SKM-1 (cell line): ENCODE data around the gene RPL21.
"Not testable (repeated sequence)": the region's sequence is repeated elsewhere in the genome, so short reads cannot be mapped to it uniquely, and the experiment has no call there.

Source experiments
- DNase-seq: peaks from one replicate; lab custom pipeline; 2025; ENCODE audit not compliant: unreplicated experiment; lab: John Stamatoyannopoulos, UW

RPL21 gene

DNA sequence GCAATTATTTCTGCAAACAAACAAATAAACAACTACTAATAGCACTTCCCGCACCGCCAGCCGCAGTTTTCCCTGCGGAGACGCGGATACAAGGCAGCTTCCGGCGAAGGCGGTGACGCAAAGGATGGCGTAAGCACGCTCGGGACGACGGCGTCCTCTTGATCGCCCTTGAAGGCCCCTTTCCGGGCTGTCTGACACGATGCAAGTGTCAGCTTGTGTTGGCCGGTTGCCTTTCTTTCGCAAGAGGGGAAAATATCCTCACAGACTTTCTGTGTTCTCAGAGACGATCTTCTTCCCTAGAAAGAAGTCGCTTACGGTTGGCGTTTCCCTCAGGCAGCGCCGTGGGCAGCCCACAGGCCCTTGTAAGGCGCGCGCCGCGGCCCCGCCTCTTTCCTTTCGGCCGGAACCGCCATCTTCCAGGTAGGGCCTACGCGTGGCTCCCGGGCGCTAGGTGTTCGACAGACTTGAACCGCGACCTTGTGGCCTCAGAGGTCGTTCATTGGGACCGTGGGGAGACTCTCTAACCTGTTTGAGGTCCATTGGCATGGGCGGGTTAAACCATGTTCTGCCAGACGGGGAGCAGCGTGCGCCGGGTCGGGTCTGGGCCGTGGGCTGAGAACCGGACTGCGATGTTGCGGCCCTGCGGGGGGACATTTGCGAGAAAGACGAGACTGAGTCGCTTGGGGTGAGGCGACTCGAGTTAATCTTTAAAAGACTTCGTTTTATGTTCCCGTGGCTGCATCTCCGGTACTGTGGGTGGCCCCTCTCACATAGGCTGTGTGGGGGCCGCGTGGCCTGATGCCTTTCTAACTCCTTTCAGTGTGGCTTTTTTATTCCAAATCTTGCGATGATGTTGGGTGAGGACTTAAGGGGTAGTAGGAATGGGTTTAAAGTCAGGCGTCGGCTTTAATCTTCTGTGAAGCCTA is at the start of gene RPL21:
TSS of gene RPL21 (plus strand) at position 393 of the 926 bp plus-strand sequence. CDS start 2,219 bp downstream, outside the sequence.
- peak; percentile 84 for DNase-seq

DNA sequence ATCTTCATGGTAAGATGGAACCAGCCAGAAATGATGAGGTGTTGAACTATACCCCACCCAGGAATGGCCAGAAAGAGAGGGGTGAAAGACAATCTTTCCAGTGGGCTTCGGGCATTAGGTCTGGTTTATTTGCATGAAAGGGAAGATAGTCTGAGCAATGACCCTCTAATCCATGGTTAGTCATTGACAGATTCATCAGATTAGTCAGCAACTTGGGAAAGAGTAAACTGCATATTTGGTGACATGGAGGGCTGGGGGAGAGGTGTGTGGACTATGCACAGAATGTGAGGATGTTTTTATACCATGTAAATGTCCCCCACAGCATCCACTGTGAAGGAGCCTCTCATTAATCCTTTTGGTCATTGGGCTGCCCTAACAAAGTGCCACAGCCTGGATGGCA is 49.7 kb upstream of the RPL21 start:
- no peak for DNase-seq

DNA sequence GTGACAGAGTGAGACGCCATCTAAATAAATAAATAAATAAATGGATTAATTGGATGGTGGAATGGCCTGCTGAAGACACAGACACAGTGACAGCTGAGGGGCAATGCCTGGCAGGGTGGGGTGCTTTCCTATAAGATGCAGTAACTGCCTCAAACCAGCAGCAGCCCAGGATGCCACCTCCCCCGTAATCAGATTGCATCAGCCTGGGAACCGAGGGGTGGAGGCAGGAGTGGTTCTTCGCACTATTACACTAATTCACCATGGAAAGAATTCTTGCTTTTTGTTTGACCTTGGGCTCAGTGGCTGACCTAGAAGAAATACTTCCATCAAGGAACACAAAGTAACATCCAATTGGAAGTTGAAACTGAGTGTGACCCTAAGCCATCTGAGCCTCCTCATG is 48.2 kb upstream of the RPL21 start:
- DNase-seq: no peak

DNA sequence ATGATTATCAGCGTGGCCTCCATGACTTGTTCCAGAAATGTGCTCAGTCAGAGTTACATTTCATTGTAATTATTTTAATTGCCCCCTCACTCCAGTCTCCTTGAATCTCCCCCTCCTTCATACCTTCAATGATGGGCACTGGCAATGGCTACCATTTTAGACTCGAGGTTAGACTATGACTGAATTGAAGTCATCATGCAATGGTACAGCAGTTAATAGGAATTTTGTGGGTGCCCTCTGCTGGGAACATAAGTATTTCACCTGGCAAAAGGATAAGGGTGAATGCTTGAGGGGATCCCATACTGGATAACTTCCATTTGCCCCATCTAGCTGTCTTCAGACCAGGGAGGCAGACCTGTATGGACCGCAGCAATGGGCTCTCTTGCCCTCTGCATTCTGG is 47.5 kb upstream of the RPL21 start:
- DNase-seq: no peak

DNA sequence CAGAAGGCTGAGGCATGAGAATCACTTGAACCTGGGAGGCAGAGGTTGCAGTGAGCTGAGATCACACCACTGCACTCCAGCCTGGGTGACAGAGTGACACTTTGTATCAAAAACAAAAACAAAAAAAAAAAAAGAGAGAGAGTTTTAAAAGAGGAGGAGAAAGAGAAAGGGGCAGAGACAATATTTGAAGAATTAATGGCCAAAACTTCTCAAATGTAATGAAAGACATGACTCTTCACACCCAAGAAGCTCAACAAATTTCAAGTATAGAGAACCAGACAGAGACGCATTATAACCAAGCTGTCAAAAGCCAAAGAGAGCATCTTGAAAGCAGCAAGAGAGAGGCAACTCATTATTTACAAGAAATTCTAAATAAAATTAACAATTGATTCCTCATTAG is 42.8 kb upstream of the RPL21 start:
- no peak for DNase-seq

DNA sequence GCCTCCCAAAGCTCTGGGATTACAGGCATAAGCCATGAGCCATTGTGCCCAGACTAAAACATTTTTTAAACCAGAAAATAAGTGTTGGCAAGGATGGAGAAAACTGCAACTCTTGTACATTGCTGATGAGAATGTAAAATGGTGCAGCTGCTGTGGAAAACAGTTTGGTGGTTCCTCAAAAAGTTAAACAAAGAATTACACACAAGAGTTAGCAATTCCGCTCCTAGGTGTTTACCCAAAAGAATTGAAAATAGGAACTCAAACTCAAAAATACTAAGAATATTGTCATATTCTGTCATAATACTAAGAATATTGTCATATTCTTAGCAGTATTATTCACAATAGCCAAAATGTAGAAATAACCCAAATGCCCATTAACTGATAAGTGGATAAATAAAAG is 40.1 kb upstream of the RPL21 start:
- DNase-seq: no peak

DNA sequence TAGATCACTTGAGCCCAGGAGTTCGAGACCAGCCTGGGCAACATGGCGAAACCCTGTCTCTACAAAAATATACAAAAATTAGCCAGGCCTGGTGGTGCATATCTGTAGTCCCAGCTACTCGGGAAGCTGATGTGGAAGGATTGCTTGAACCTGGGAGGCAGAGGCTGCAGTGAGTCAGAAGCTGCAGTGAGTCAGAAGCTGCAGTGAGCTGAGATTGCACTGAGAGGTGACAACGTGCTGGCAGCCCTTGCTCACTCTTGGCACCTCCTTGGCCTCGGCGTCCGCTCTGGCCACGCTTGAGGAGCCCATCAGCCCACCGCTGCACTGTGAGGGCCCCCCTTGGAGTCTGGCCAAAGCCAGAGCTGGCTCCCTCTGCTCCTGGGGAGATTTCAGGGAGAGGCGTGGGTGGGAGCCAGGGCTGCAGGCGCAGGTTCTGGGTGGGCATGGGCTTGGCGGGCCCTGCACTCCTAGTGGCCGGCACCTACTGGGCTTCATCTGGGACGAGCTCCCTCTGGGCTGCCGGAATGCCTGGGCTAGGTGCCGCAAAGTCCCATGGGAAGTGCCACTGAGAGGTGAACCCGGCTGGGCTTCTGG is 39.5 kb upstream of the RPL21 start:
- DNase-seq: no peak

DNA sequence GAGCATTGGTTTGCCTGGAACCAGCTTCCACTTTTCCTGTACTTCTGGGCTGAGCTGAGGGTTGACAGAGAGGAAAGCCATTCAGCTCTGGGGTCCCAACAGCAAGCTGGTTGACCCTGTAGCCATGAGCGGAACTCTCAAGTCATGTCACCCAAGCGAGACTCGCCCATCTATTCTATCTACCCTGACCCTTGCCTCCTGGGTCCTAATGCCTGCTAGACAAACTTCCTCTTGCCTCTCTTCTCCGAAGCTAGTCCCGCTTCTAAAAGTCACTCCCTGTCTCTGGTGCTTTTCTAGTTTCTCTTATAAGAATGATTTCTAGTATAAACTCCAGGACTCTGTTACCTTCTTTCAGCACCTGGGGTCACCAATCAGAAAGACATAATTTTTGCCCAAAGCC is 38.0 kb upstream of the RPL21 start:
- not testable (repeated sequence) for DNase-seq

DNA sequence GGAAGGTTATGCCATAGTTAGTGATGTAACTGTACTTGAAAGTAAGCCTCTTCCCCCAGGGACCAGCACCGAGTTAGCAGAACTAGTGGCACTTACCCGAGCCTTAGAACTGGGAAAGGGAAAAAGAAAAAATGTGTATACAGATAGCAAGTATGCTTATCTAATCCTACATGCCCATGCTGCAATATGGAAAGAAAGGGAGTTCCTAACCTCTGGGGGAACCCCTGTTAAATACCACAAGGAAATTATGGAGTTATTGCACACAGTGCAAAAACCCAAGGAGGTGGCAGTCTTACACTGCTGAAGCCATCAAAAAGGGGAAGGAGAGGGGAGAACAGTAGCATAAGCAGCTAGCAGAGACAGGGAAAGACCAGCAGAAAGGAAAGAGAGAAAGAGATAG is 33.6 kb upstream of the RPL21 start:
- DNase-seq: not testable (repeated sequence)

DNA sequence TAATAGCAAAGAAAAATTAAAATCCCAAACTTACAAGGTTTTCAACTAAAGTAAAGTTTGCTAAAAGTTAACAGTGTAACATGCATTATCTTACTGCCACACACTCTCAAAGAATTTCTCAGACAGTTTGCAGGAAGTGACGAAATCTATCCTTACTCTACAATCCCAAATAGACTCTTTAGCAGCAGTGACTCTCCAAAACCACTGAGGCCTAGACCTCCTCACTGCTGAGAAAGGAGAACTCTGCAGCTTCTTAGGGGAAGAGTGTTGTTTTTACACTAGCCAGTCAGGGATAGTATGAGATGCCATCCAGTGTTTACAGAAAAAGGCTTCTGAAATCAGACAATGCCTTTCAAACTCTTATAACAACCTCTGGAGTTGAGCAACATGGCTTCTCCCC is 32.5 kb upstream of the RPL21 start:
- DNase-seq: not testable (repeated sequence)

DNA sequence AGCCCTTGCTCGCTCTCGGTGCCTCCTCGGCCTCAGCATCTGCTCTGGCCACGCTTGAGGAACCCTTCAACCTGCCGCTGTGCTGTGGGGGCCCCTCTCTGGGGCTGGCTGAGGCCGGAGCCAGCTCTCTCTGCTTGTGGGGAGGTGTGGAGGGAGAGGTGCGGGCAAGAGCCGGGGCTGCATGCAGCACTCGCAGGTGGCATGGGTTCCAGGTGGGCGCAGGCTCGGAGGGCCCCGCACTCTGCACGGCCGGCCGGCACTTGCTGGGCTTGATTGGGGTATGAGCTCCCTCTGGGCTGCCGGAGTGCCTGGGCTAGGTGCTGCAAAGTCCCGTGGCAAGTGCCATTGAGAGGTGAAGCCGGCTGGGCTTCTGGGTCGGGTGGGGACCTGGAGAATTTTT is 31.7 kb upstream of the RPL21 start:
- DNase-seq: no peak

DNA sequence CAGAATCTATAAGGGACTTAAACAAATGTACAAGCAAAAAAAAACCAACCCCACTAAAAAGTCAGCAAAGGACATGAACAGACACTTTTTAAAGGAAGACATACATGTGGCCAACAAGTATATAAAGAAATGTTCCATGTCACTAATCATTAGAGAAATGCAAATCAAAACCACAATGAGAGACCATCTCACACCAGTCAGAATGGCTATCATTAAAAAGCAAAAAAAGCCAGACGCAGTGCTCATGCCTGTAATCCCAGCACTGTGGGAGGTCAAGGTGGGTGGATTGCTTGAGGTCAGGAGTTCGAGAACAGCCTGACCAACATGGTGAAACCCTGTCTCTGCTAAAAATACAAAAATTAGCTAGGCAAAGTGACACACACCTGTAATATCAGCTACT is 29.3 kb upstream of the RPL21 start:
- not testable (repeated sequence) for DNase-seq

DNA sequence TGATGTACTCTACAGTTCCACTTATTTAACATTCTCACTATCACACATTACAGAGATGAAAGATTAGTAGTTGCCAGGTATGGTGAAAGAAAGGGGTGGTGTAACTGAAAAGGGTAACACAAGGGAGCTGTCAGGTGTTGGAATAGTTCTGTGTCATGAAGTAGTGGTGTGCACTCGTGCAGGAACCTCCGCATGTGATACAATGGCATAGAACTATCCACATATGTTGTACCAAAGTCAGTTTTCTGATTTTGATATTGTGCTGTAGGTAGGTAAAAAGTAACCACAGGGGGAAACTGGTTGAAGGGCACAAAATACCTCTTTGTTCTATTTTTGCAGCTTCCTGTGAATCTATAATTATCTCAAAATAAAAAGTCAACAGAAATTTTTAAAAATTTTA is 24.4 kb upstream of the RPL21 start:
- no peak for DNase-seq

DNA sequence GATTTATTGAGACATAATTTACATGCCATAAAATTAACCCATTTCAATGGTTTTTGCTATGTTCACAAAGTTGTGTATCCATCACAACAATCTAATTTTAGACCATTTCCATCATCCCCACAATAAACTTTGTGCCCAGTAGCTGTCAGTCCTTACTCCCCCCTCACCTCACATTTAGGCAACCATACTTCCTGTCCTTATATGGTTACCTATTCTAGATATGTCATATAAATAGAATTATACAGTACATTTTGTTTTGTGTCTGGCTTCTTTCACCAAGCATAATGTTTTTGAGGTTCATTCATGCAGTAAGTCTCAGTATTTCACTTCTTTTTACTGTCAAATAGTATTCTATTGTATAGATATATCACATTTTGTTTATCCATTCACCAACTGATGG is 23.2 kb upstream of the RPL21 start:
- DNase-seq: no peak

DNA sequence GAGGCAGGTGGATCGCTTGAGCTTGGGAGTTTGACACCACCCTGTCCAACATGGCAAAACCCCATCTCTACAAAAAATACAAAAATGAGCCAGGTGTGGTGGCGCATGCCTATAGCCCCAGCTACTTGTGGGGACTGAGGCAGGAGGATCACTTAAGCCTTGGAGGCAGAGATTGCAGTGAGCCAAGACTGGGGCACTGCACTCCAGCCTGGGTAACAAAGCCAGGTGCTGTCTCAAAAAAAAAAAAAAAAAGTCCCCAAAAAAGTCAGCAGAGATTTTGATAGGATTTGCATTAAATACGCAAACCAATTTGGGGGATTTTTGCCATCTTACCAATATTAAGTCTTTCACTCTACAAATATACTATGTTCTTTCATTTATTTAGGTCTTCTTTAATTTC is 21.7 kb upstream of the RPL21 start:
- no peak for DNase-seq

DNA sequence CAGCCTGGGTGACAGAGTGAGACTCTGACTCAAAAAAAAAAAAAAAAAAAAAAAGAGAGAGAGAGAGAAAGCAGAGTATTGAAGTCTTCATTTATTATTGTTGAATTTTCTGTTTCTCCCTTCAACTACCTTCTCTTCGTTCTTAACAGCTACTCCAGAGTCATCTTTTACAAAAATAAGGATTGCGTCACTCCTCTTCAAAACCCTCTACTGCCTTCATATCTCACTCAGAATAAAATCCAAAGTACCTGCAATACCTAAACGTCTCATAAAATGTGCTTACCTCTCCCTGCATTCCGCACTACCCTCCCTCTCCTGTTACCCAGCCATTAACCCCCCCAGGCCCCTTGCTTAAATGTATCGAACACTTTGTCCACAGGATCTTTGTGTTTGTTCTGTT is 17.4 kb upstream of the RPL21 start:
- DNase-seq: no peak

DNA sequence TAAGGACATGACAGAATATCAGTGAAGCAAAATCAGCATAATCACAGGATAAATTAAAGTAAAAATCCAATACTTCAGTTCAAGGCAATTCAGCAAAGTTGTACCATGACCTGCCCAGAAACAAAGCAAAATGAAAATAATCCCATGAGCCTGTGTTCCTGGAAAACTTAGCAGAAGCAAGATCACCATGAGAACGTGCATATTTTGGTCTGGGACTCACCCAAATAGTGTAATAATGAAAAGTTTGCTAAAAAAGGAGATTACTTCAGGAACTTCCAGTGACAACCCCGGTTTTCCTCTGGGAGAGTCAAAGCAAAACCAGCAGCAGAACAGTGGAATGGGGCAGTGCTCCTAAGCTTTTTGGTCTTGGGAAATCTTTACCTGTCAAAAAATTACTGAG is 14.9 kb upstream of the RPL21 start:
- DNase-seq: no peak

DNA sequence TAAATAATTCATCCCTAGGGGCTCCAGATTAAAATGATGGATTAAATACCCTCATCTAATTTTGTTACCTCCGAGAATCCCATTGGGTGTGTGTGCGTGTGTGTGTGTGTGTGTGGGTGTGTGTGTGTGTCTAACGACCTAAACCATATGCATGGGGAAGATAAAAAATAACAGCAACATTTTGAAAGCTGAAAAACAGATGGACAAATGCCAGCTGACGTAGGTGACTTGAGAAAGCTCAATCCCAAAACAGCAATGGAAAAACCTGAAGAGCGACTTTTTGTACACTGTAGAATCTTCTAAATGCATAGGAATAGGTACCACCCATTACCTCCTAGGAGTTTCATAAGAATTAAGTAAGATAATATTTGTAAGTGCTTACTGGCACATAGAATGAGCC is 8.7 kb upstream of the RPL21 start:
- DNase-seq: no peak

DNA sequence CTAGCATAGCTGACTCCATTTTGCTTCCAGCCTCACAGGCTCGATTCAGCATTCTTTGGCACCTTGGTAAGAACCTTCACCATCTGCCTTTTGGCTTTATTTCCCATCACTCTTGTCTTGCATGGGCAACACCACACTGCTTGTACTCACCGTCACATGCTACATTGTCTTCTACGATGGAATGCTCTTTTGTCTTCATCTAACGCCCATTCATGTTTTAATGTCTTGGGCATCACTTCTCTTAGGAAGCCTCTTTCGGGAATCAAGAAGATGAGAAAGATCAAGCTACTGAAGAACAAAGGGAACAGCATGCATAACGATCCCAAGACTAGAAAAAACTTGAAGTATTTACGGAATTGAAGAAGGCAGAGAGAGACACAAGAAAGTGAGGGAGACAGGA is 5.7 kb upstream of the RPL21 start:
- DNase-seq: no peak

DNA sequence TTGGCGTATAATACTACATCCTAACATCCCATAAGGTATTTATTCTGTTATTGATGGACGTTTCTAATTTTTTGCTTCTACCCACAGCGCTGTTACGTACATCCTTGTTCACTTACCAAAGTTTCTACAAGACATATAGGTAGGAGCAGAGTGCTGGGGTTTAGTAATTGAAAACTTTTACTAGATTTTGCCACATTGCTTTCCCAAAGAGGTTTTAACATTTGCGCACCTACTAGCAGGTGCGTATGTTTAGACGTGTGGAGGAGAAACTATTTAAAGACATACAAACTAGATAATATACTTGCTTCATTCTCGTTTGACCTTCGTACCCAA is 559 bp upstream of the RPL21 start:
- DNase-seq: no peak

DNA sequence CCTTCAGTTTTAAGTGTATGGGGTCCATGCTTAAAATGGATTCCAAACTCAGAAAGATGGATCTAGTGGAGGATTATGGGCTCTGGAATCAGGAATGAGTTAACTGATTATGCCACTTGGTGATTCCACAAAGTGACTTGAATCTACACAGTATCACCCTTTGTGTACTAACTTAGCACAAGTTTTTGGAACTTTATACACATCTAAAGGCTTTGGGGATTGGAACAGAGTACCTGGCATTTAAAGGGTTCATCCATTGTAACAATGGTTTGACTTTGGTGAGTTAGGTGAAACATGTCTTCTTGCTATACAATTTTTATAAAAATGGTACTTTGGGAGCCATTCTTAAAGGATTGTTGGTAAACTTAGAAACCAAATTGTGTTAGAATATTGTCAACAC is 1.1 kb downstream of the RPL21 start:
- no peak for DNase-seq

DNA sequence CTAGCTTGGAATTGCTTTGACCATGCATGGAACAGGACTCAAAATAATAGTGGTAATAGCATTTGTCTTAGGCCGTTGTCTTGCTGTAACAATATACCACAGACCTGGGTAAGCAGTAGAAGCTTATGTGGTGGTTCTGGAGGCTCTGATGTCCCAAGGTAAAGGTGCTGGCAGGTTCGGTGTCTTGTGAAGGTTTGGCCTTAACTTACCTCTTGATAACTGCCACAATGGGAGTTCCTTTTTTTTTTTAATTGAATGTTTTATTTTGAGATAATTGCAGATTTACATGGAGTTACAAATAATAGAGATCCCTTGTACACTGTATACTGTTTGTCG is 5.8 kb downstream of the RPL21 start:
- DNase-seq: no peak
